PC-3 (cell line): Measurements from ENCODE around the gene MYCT1.

Experiments
- CTCF ChIP-seq: fragments of 300-600 bp; sonication (generic); conservative IDR thresholded peaks from 2 replicates; pipeline ENCODE4 v1.5.1; 2017; ENCODE audit warnings: antibody characterized with exemption, low read depth, mild to moderate bottlenecking, low read length
- EZH2 ChIP-seq: fragments of 300-600 bp; sonication (generic); IDR thresholded peaks from one replicate; pipeline ENCODE4 v1.6.1; 2017; ENCODE audit warnings: antibody characterized with exemption, mild to moderate bottlenecking, low read length; ENCODE audit not compliant: unreplicated experiment
- EZH2phosphoT487 ChIP-seq: fragments of 300-600 bp; sonication (generic); IDR thresholded peaks from 2 replicates; pipeline ENCODE4 v1.6.1; 2018; ENCODE audit warnings: mild to moderate bottlenecking, antibody characterized with exemption, low read length, borderline replicate concordance

DNA sequence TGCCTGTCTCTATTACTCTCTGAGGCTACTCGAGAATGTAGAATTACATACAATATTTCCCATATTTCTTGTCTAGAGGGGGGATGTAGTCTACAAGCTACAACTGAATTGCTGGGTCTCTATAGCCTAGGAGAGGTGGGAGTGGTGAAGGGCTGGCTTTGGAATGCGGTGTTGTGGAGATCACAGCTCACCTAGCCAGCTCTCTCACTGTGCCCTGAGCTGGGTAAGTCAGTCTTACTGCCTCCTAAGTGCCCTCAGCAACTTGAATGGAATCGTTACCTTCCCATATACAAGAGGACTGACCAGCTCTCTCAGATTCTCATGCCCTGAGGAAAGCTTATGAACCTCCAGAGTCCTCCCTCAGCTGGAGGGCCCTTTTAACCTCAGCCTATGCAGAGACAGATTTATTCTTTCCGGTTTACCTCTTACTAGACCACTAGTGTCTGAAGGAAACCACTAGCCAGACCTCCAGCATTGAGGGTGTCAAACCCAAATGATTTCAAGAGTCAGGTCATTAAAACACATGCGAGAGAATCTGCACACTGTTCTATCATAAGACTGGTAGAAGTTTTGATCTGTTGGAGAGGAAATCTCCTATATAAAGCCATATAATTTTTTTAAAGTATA, 73.5 kb downstream of the MYCT1 start:
- no peak for TF ChIP-seq CTCF
- TF ChIP-seq EZH2 = no peak
- no peak for TF ChIP-seq EZH2phosphoT487
